ENCODE results near the gene OGFOD1. TPM values are rescaled to one million over a fixed set of nuclear protein-coding genes. Genes with fewer than 3 reads are reported as not detected.

The OGFOD1 gene
- total and polyA plus RNA-seq, 9 of the 15 experiments (the other 6 are each of a cell fraction or from before 2014, with no cell fraction given), result 60.4 to 134 (median 85.8) TPM

GRCh38 chr16:56462064-56462796, 10.9 kb downstream of the OGFOD1 start (continued):
- peak; percentile 79 for TF ChIP-seq NFIC (IDR thresholded peaks at IDR 0.05)
- TF ChIP-seq ZBTB43 (CRISPR knock-in tag; IDR thresholded peaks at IDR 0.05), result no peak
- TF ChIP-seq PML (IDR thresholded peaks at IDR 0.05; ENCODE audit: low read length), result peak; percentile 89
- no peak for TF ChIP-seq CTCFL (IDR thresholded peaks at IDR 0.05; ENCODE audit: borderline replicate concordance, insufficient read depth, low read depth, low read length, poor library complexity, severe bottlenecking)
- TF ChIP-seq ZNF668 (CRISPR knock-in tag; IDR thresholded peaks at IDR 0.05), result peak; percentile 60; the same call in 1 of the 2 replicates
- 0 out of 2 replicates have a peak, but pooled peaks have one; percentile 25 for TF ChIP-seq CREB3L1 (IDR thresholded peaks at IDR 0.05; ENCODE audit: borderline replicate concordance, low read depth)
- TF ChIP-seq MITF (IDR thresholded peaks at IDR 0.05), result no peak
- no peak for TF ChIP-seq NEUROD1 (IDR thresholded peaks at IDR 0.05; ENCODE audit: borderline replicate concordance, low read depth, low read length, partially characterized antibody)
- TF ChIP-seq MCM5 (IDR thresholded peaks at IDR 0.05; ENCODE audit: low read depth), result no peak
- TF ChIP-seq DIDO1 (tag; IDR thresholded peaks at IDR 0.05; ENCODE audit: low read depth), result no peak
- no peak for TF ChIP-seq ZNF398 (CRISPR knock-in tag; IDR thresholded peaks at IDR 0.05)
- no peak for TF ChIP-seq POLR2AphosphoS2 (IDR thresholded peaks at IDR 0.05; ENCODE audit: low read length)
- TF ChIP-seq SMARCB1 (IDR thresholded peaks at IDR 0.05; ENCODE audit: insufficient read length, low read depth), result no peak
- peak; percentile 60; the same call in 1 of the 2 replicates for TF ChIP-seq STAT5A (IDR thresholded peaks at IDR 0.05; ENCODE audit: borderline replicate concordance, low read length)
- TF ChIP-seq GTF3C2 (IDR thresholded peaks at IDR 0.05; ENCODE audit: borderline replicate concordance, extremely low read depth, insufficient read length), result no peak
